K562 (cell line): ENCODE data around the gene PPP1R12C. TPM values are rescaled to one million over a fixed set of nuclear protein-coding genes. Genes with fewer than 3 reads are reported as not detected.

Experiments
- BCL6 ChIP-seq: fragments of 250-450 bp; sonication (Bioruptor Pico); IDR thresholded peaks from 2 replicates; pipeline ENCODE4 v1.4.0; 2020
- CHD7 ChIP-seq: fragments of 200-600 bp; sonication (generic); IDR thresholded peaks from one replicate; pipeline ENCODE4 v1.6.1; 2012; ENCODE audit warnings: mild to moderate bottlenecking, low read depth, low read length, inconsistent platforms
- FOXJ2 ChIP-seq: fragments of 200-800 bp; sonication (Bioruptor generic); IDR thresholded peaks from 2 replicates; pipeline ENCODE4 v1.6.1; 2016; ENCODE audit warnings: missing genetic modification characterization, missing compliant biosample characterization
- HDAC2 ChIP-seq: fragments of 450-650 bp; IDR thresholded peaks from 2 replicates; pipeline ENCODE4 v1.6.1; 2016; ENCODE audit warnings: mild to moderate bottlenecking
- KLF13 ChIP-seq: fragments of 450-650 bp; IDR thresholded peaks from 2 replicates; pipeline ENCODE4 v1.6.1; 2016; ENCODE audit warnings: missing genetic modification characterization, low read depth, mild to moderate bottlenecking, missing compliant biosample characterization, moderate library complexity, borderline replicate concordance
- POLR2G ChIP-seq: fragments of 200-400 bp; formaldehyde crosslinking; IDR thresholded peaks from 2 replicates; pipeline ENCODE4 v1.6.1; 2017; ENCODE audit warnings: low read depth, mild to moderate bottlenecking, antibody characterized with exemption, low read length, moderate library complexity
- RCOR1 ChIP-seq, 2 experiments: IDR thresholded peaks; 2 replicates each; pipeline ENCODE4 v1.6.1; 2012; ENCODE audit warnings: low read depth in 2 of 2, low read length in 2 of 2, borderline replicate concordance in 1 of 2, improper control_type of control experiment in 1 of 2
- SMAD4 ChIP-seq: fragments of 250-450 bp; sonication (Bioruptor Pico); conservative IDR thresholded peaks from 2 replicates; pipeline ENCODE4 v1.8.0; 2021; ENCODE audit warnings: inconsistent platforms, mild to moderate bottlenecking, moderate library complexity
- SP1 ChIP-seq: sonication (generic); formaldehyde crosslinking; IDR thresholded peaks from 2 replicates; pipeline ENCODE4 v1.8.1; 2022; ENCODE audit warnings: mild to moderate bottlenecking, missing genetic modification reagents
- ZKSCAN8 ChIP-seq: fragments of 200-800 bp; sonication (Bioruptor generic); IDR thresholded peaks from 2 replicates; pipeline ENCODE4 v1.6.1; 2016; ENCODE audit warnings: missing genetic modification characterization, missing compliant biosample characterization
- ZNF263 ChIP-seq: sonication (generic); formaldehyde crosslinking; IDR thresholded peaks from 2 replicates; pipeline ENCODE4 v1.8.0; 2022; ENCODE audit warnings: mild to moderate bottlenecking, missing genetic modification reagents, borderline replicate concordance
- polyA plus RNA-seq, 8 experiments: library from polyadenylated mRNA; depleted of rRNA in 4 of 8; stranded (reverse) in 5 of 8; unstranded in 3 of 8; fragments of >200 nt; fragmentation: Nextera tagmentation in 2 of 8; fragmentation: Illumina TruSeq in 1 of 8; extraction: Ambion mirVana in 2 of 8; extraction: Trizol in 1 of 8; gene quantifications; 2 replicates each; pipeline versions ENCODE4 v1.2.1 to v1.2.3, GENCODE V29; 2011 to 2014; ENCODE audit warnings: inconsistent platforms in 1 of 8, missing spikeins in 1 of 8
- total RNA-seq, 7 experiments: library from RNA; depleted of rRNA in 6 of 7; stranded (reverse); fragments of >200 nt in 6 of 7; fragmentation: Illumina TruSeq in 2 of 7; extraction: Trizol in 2 of 7; gene quantifications; 2 replicates each; pipeline versions ENCODE4 v1.2.1 to v1.2.3, GENCODE V29; 2011 to 2021; ENCODE audit warnings: low replicate concordance in 1 of 7
- TF ChIP-seq, protein P1 (sequence below): fragments of 250-450 bp; sonication (Bioruptor Pico); IDR thresholded peaks from 2 replicates; pipeline ENCODE4 v1.5.0; 2021; ENCODE audit warnings: mild to moderate bottlenecking, borderline replicate concordance

PPP1R12C gene
- total and polyA plus RNA-seq, 9 of the 15 experiments (the other 6 are each of a cell fraction or from before 2014, with no cell fraction given) = 1.8 to 136 (median 33.7) TPM

- TF ChIP-seq CHD7 (no peak), SP1 (CRISPR knock-in tag) (peak; percentile 98; the same call in 1 of the 2 replicates), FOXJ2 (peak; percentile 96), KLF13 (tag) (peak; percentile 80; the same call in 1 of the 2 replicates), SMAD4 (CRISPR knock-in tag) (peak; percentile 25), ZKSCAN8 (CRISPR knock-in tag) (no peak), RCOR1 (IDR thresholded peaks at IDR 0.05; ENCODE audit: borderline replicate concordance in 1 of 2, low read depth in 2 of 2, low read length in 2 of 2) (peak in 1 of 2 experiments; percentile 18; a peak in 1 of 4 replicates), BCL6 (CRISPR knock-in tag) (0 out of 2 replicates have a peak, but pooled peaks have one; percentile 42), ZNF263 (0 out of 2 replicates have a peak, but pooled peaks have one; percentile 1), HDAC2 (peak; percentile 35; the same call in 1 of the 2 replicates), POLR2G (0 out of 2 replicates have a peak, but pooled peaks have one; percentile 57)
- TF ChIP-seq, protein P1, sequence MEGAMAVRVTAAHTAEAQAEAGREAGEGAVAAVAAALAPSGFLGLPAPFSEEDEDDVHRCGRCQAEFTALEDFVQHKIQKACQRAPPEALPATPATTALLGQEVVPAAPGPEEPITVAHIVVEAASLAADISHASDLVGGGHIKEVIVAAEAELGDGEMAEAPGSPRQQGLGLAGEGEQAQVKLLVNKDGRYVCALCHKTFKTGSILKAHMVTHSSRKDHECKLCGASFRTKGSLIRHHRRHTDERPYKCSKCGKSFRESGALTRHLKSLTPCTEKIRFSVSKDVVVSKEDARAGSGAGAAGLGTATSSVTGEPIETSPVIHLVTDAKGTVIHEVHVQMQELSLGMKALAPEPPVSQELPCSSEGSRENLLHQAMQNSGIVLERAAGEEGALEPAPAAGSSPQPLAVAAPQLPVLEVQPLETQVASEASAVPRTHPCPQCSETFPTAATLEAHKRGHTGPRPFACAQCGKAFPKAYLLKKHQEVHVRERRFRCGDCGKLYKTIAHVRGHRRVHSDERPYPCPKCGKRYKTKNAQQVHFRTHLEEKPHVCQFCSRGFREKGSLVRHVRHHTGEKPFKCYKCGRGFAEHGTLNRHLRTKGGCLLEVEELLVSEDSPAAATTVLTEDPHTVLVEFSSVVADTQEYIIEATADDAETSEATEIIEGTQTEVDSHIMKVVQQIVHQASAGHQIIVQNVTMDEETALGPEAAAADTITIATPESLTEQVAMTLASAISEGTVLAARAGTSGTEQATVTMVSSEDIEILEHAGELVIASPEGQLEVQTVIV (CRISPR knock-in tag) = no peak
Observed at GRCh38 chr19:55166530-55167268, 49.3 kb upstream of the PPP1R12C start, which contains the start of gene DNAAF3 (continued).
